Left hindlimb (tissue), 1 donor: ENCODE measurements around the gene ZNF429.
"Not testable (repeated sequence)": the region's sequence is repeated elsewhere in the genome, so short reads cannot be mapped to it uniquely, and the experiment has no call there.

Source experiments
- DNase-seq: peaks from one replicate; pipeline ENCODE4 v3.0.0-alpha.2; 2018

ZNF429 gene

DNA sequence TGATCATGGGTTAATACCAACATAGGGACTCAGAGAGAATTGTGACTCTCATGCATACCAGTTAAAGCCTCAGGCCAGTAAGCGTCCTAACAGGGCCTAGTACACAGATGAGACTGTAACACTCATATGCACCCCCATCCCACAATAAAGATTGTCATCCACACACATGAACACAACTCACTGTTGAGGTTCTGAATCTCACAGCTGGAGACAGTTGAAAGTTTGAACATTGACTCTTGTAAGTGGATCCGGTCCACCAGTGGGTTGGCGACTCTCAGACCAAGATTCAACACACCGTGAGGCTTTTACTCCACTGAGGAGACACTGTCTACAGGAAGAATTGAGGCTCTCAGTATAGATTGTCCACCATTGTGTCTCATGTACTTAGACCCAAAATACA lies 88.1 kb downstream of the ZNF429 start:
- no peak for DNase-seq

DNA sequence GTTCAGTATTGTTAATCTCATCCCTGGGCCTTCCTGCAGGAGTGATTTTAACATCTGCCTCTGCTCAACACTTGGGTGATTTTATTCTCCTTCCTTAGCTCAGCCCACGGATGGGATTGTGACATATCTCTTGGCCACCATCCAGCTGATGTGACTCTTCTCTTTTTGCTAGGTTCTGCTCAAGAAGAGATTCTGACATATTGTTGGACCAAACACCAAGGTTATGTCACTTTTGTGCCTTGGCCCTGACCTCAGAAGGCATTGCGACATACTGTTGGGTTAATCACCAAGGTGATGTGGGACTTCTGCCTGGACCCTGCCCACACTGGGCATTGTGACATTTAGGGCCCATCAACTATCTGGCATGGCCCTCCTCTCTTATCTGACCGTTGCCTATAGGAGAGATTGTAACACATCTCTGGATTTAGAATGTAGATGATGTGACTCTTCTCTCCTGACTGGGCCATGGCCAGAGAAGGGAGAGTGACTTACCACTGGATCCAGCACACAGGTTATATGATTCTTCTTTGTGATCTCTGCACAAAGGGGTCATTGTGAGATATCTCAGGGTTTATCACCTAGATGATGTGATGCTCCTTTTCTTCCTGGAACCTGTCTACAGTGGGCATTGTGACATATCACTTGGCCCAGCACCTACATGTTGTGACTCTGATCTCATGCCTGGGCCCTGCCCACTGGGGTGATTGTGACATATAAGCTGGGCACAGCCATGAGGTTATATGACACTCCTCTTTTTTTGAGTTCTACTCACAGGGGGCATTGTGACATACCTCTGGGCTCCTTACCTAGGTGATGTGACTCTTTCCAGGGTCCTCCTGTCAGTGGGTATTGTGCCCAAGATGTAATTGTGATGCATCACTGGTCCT lies 88.8 kb downstream of the ZNF429 start:
- DNase-seq, result no peak

DNA sequence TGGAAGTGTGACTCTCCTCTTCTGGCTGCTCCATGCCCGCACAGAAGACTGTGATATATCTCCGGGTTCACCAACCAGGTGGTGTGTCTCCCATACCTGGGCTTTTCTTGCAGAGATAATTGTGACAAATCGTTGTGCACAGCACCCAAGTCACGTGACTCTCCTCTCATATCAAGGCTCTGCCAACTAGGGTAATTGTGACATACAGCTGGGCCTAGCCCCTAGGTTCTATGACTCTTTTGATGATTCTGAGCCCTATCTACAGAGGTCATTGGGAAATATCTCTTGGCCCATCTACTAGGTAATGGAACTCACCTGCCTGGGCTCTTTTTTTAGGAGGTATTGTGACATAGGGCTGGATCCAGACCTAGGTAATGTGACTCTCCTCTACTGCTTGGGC lies 89.8 kb downstream of the ZNF429 start:
- DNase-seq, result no peak

GRCh38 chr19:21602082-21602658 lies 96.8 kb downstream of the ZNF429 start:
- no peak for DNase-seq

DNA sequence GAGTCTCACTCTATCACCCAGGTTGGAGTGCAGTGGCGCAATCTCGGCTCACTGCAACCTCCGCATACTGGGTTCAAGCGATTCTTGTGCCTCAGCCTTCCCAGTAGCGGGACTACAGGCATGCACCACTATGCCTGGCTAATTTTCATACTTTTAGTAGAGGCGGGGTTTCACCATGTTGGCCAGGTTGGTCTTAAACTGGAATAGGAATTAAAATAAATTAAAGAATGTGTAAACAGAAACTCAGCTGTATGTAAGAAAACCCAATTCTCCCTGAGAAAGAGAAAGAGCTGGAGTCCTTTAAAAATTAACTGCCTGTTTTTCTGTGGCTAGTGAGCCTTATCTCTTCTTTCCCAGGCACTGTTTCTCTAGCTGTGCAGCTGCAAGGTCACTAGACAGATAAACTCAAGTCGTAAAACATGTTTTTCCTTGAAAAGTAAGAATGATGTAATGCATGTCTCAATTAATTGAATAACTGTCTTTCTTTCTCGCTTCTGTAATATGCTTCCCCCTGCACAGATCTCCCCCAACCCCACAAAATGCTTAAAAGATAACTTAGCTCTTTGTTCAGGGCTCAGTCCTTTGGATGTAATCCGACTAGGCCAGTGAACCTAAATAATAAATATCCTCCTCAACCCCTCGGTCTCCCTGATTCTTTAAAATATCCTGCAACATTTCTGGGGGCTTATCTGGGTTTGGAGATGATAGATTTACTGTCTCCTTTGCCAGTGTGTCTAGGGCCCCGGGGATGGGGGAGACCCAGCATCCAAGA lies 97.4 kb downstream of the ZNF429 start:
- not testable (repeated sequence) for DNase-seq

DNA sequence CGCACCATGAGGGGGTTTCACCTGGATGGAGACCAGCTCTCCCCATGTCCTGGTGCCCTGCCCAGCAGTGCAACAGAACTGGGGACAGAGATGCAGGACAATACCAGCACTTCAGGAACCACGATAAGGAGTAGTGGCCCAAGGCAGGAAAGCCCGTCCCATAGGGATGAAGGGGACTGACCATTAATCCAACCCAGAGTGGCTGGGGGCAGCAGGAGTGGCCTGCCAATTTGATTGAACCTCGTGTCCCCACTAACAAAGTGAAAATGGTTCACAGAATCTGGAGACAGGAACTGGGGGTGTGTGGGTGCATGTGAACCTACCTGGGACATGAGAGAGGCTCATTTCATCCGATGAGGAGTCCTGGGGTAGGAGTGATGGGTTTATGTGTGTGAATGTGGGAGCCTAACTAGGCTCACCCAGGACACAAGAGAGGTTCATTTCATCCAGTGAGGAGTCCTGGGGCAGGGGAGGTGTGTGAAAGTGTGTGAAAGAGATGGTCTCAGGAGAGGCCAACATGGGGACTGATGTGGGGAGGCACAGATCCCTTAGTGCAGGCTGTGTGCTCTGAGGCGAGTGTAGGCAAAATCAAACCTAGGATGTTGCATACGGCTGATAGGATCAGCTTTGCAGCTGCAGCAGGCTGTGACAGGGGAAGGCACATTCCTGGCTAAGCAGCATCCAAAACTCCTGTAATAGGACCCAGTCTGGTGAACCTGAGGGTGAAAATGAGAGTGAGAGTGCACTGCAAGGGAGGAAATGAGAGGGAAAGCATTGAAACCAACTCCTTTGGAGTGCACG lies 98.2 kb downstream of the ZNF429 start:
- no peak for DNase-seq

DNA sequence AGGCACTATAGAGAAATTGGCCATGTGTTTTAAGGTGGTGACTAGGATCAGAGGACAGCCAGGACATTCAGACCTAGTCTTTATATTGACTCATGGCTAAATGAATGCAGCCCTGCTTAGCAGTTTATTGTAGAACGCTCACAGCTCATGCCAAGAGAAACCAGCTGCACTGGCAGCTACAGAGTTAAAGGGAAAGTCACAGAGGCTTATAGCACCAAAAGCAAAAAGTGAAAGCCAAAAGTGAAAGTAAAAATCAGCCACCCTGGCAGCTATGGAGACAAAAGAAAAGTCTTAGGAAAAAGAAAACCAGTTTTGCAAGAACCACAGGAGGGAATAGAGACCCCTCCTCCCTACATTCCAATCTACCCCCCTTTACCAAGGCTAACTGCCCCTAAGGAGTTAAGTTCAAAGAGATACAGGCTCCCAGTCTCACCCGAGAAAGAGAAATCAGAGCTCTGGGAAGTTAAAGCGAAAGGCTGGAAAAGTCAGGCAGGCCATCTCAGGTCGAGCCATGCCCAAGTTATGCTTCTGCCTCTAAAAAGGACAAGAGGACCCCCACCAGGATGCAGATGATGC lies 99.0 kb downstream of the ZNF429 start:
- no peak for DNase-seq
